ENCODE data around the gene OR51B2.
"Not testable (repeated sequence)": the region's sequence is repeated elsewhere in the genome, so short reads cannot be mapped to it uniquely, and the experiment has no call there.

Gene OR51B2

DNA sequence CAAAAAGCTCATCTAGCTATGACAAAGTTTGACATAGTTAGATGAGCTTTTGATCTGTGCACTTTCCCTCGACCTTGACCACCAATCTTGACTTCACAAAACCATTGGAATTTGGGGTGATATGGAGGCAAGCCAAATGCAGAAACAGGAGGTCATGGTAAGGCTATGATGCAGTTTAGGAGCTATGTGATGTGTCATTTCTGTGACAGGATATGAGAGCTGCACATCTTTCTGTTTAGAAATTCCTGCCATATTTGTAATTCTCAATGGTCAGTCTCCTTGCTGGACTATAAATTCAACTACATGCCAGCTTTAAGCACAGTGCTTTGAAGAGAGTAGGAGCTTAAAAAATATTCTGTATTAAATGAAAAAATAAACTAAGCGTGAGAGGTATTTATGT is 40.1 kb upstream of the OR51B2 start:
- no peak overlapping the region for H3K4me3 Mint-ChIP-seq
- no peaks in the 10 kb centered on the region for H3K36me3 Mint-ChIP-seq (ENCODE audit: low read depth)
- DNase-seq, result no peak
- no peak for TF ChIP-seq CTCF (IDR thresholded peaks at IDR 0.05)
- H3K9me3 Mint-ChIP-seq, result no peaks in the 10 kb centered on the region
- H3K27ac Mint-ChIP-seq, result no peak overlapping the region
- peaks cover 4% of the 10 kb centered on the region for H3K27me3 Mint-ChIP-seq (ENCODE audit: low read depth, poor library complexity)
- H3K4me1 Mint-ChIP-seq, result no peaks in the 10 kb centered on the region

- Mint-ChIP-seq H3K36me3 (ENCODE audit: low read depth) (no peaks in the 10 kb centered on the region), H3K27me3 (ENCODE audit: low read depth, poor library complexity) (peaks cover 4% of the 10 kb centered on the region), H3K9me3 (no peaks in the 10 kb centered on the region), H3K4me3 (no peak overlapping the region), H3K27ac (no peak overlapping the region), H3K4me1 (no peaks in the 10 kb centered on the region)
- no peak for DNase-seq
- no peak for TF ChIP-seq CTCF (IDR thresholded peaks at IDR 0.05)
Measured at GRCh38 chr11:5363679-5364078, 39.6 kb upstream of the OR51B2 start.

GRCh38 chr11:5362017-5362625 is 38.0 kb upstream of the OR51B2 start:
- Mint-ChIP-seq H3K27ac (no peak overlapping the region), H3K4me3 (no peak overlapping the region), H3K4me1 (no peaks in the 10 kb centered on the region), H3K36me3 (ENCODE audit: low read depth) (no peaks in the 10 kb centered on the region), H3K27me3 (ENCODE audit: low read depth, poor library complexity) (peaks cover 4% of the 10 kb centered on the region), H3K9me3 (no peaks in the 10 kb centered on the region)
- no peak for TF ChIP-seq CTCF (IDR thresholded peaks at IDR 0.05)
- DNase-seq, result no peak

DNA sequence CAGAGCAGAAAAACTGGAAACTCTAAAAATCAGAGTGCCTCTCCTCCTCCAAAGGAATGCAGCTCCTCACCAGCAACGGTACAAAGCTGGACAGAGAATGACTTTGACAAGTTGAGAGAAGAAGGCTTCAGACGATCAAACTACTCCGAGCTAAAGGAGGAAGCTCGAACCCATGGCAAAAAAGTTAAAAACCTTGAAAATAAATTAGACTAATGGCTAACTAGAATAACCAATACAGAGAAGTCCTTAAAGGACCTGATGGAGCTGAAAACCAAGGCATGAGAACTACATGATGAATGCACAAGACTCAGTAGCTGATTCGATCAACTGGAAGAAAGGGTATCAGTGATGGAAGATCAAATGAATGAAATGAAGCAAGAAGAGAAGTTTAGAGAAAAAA is 31.9 kb upstream of the OR51B2 start:
- not testable (repeated sequence) for H3K4me3 Mint-ChIP-seq; DNase-seq; H3K36me3 Mint-ChIP-seq (ENCODE audit: low read depth); H3K9me3 Mint-ChIP-seq; H3K4me1 Mint-ChIP-seq; H3K27me3 Mint-ChIP-seq (ENCODE audit: low read depth, poor library complexity); H3K27ac Mint-ChIP-seq

GRCh38 chr11:5351208-5351607 is 27.1 kb upstream of the OR51B2 start, which contains the start of gene OR51B6:
OR51B6 (plus strand) TSS chr11:5351508; CDS start chr11:5351508, 0 bp downstream.
- DNase-seq, result no peak
- H3K4me3 Mint-ChIP-seq, result no peak within 1 kb of the TSS
- H3K9me3 Mint-ChIP-seq, result no peaks in the 10 kb centered on the region
- H3K27me3 Mint-ChIP-seq (ENCODE audit: low read depth, poor library complexity), result peaks cover 3% of the 10 kb centered on the region
- H3K27ac Mint-ChIP-seq, result no peak within 1 kb of the TSS
- no peak for TF ChIP-seq CTCF (IDR thresholded peaks at IDR 0.05)
- no peaks in the 10 kb centered on the region for H3K4me1 Mint-ChIP-seq
- H3K36me3 Mint-ChIP-seq (ENCODE audit: low read depth), result no peaks in the 10 kb centered on the region

- Mint-ChIP-seq H3K4me1 (no peaks in the 10 kb centered on the region), H3K4me3 (no peak overlapping the region), H3K9me3 (no peaks in the 10 kb centered on the region), H3K36me3 (ENCODE audit: low read depth) (no peaks in the 10 kb centered on the region), H3K27me3 (ENCODE audit: low read depth, poor library complexity) (peaks cover 6% of the 10 kb centered on the region), H3K27ac (no peak overlapping the region)
- no peak for TF ChIP-seq CTCF (IDR thresholded peaks at IDR 0.05)
- no peak for DNase-seq
Measured at GRCh38 chr11:5349550-5349949, 25.5 kb upstream of the OR51B2 start.
